ENCODE data around the gene SYNDIG1L.

GRCh38 chr14:74465335-74465734 is 39.3 kb upstream of the SYNDIG1L start:
- TF ChIP-seq CTCF (IDR thresholded peaks at IDR 0.05) (no peak), POLR2A (IDR thresholded peaks at IDR 0.05) (no peak)
